Uterus (tissue), 4 donors: Measurements from ENCODE around the gene PAFAH2. TPM values are rescaled to one million over a fixed set of nuclear protein-coding genes. Genes with fewer than 3 reads are reported as not detected.

Source experiments
- DNase-seq, 2 donors: peaks; one replicate each; pipeline ENCODE4 v3.0.0-alpha.2; 2019 to 2020
- H3K27ac ChIP-seq, 2 donors: fragments of 200-600 bp; sonication (generic); 1 replicate in 1 of 2; 2 replicates in 1 of 2; pipeline ENCODE4 v1.5.1; 2016 to 2018
- H3K27me3 ChIP-seq, 2 donors: fragments of 200-600 bp; sonication (generic); one replicate each; pipeline ENCODE4 v1.5.1; 2018 to 2019; ENCODE audit warnings: control low read depth in 1 of 2
- H3K36me3 ChIP-seq, 2 donors: fragments of 200-600 bp; sonication (generic); one replicate each; pipeline ENCODE4 v1.5.1; 2019; ENCODE audit warnings: control low read depth in 1 of 2
- H3K4me1 ChIP-seq, 2 donors: fragments of 200-600 bp; sonication (generic); one replicate each; pipeline ENCODE4 v1.5.1; 2018 to 2019; ENCODE audit warnings: control low read depth in 1 of 2
- H3K4me3 ChIP-seq, 2 donors: fragments of 200-600 bp; sonication (generic); 1 replicate in 1 of 2; 2 replicates in 1 of 2; pipeline ENCODE4 v1.5.1; 2018 to 2019; ENCODE audit warnings: mild to moderate bottlenecking in 1 of 2
- H3K9me3 ChIP-seq, 2 donors: fragments of 200-600 bp; sonication (generic); one replicate each; pipeline ENCODE4 v1.5.1; 2019; ENCODE audit warnings: control low read depth in 1 of 2
- CTCF ChIP-seq, 4 experiments: fragments of 200-600 bp in 2 of 4; fragments of 450-650 bp in 2 of 4; sonication (generic) in 2 of 4; IDR thresholded peaks; one replicate each; pipeline ENCODE4 v1.5.1; 2016 to 2019; ENCODE audit warnings: antibody characterized with exemption in 4 of 4, mild to moderate bottlenecking in 2 of 4, moderate library complexity in 1 of 4
- POLR2A ChIP-seq, 2 donors: fragments of 450-650 bp; IDR thresholded peaks; one replicate each; pipeline ENCODE4 v1.6.1; 2016; ENCODE audit warnings: antibody characterized with exemption in 2 of 2, mild to moderate bottlenecking in 1 of 2, moderate library complexity in 1 of 2
- intact Hi-C: fragments of 100-400 bp; cut with DNase I; formaldehyde crosslinking; loops from one replicate; pipeline ENCODE4 v1.15.1; 2023; ENCODE audit warnings: low total_unique reads
- total RNA-seq, 4 donors: library from RNA; depleted of rRNA in 3 of 4; stranded (reverse); fragments of >200 nt in 3 of 4; gene quantifications; one replicate each; pipeline versions ENCODE4 v1.1.0 to v1.2.4, GENCODE V29; 2014 to 2023
- donor health status: DM: yes; HTN: yes; CAD: no.

PAFAH2 gene
- total RNA-seq, 4 donors from 2014 or later: 6.2 to 12.3 (median 9.2) TPM

DNA sequence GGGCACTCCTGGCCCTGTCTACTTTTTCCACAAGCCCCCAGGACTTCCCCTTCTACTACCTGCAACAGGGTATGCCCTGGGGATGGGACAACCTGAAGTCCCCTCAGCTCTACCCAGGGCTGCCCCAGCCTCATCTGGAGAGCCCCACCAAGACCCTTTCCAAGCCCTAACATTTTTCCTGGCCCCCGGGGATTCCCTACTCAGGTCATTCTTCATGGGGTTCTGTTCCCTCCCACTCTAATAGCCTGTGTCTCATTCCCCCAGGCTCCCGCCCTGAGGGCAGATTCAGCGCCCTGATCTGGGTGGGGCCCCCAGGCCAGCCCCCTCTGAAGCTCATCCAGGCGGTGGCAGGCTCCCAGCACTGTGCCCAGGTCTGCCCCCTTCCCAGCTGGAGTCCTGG lies 33.3 kb upstream of the PAFAH2 start:
- Histone ChIP-seq H3K27ac (no peak overlapping the region), H3K9me3 (no peaks in the 10 kb centered on the region), H3K27me3 (no peaks in the 10 kb centered on the region), H3K4me3 (no peak overlapping the region), H3K4me1 (peaks cover 0 to 7% of the 10 kb centered on the region in 2 donors), H3K36me3 (no peaks in the 10 kb centered on the region)
- TF ChIP-seq POLR2A (IDR thresholded peaks at IDR 0.05) (no peak), CTCF (IDR thresholded peaks at IDR 0.05) (no peak)
- DNase-seq: no peak
- intact Hi-C loops: no loop called here

GRCh38 chr1:26029864-26030481 lies 32.1 kb upstream of the PAFAH2 start:
- Histone ChIP-seq H3K4me3 (no peak overlapping the region), H3K27ac (no peak overlapping the region), H3K4me1 (peaks cover 0 to 6% of the 10 kb centered on the region in 2 donors), H3K9me3 (no peaks in the 10 kb centered on the region), H3K27me3 (no peaks in the 10 kb centered on the region), H3K36me3 (no peaks in the 10 kb centered on the region)
- no peak for DNase-seq
- intact Hi-C loops: no loop called here
- TF ChIP-seq POLR2A (IDR thresholded peaks at IDR 0.05) (no peak), CTCF (IDR thresholded peaks at IDR 0.05) (no peak)

GRCh38 chr1:26029054-26029863 lies 31.4 kb upstream of the PAFAH2 start:
- Histone ChIP-seq H3K27ac (no peak overlapping the region), H3K4me1 (no peaks in the 10 kb centered on the region), H3K36me3 (no peaks in the 10 kb centered on the region), H3K27me3 (no peaks in the 10 kb centered on the region), H3K9me3 (no peaks in the 10 kb centered on the region), H3K4me3 (no peak overlapping the region)
- intact Hi-C loops: no loop called here
- TF ChIP-seq CTCF (IDR thresholded peaks at IDR 0.05) (no peak), POLR2A (IDR thresholded peaks at IDR 0.05) (no peak)
- no peak for DNase-seq

- no peak for DNase-seq
- no peak overlapping the region for H3K27ac ChIP-seq
- H3K36me3 ChIP-seq: no peaks in the 10 kb centered on the region
- TF ChIP-seq POLR2A (IDR thresholded peaks at IDR 0.05) (no peak), CTCF (IDR thresholded peaks at IDR 0.05) (no peak)
- no peak overlapping the region for H3K4me3 ChIP-seq
- no peaks in the 10 kb centered on the region for H3K27me3 ChIP-seq
- H3K9me3 ChIP-seq: no peaks in the 10 kb centered on the region
- intact Hi-C loops: no loop called here
- H3K4me1 ChIP-seq: no peaks in the 10 kb centered on the region
Measured at GRCh38 chr1:26028490-26028980, 30.7 kb upstream of the PAFAH2 start.
